ENCODE data around the gene B3GNT7. TPM values are rescaled to one million over a fixed set of nuclear protein-coding genes. Genes with fewer than 3 reads are reported as not detected.

Gene B3GNT7
- polyA plus RNA-seq, 6 donors from 2014 or later = 0.35 to 2.3 (median 1.2) TPM

GRCh38 chr2:231450548-231450989 is 55.1 kb downstream of the B3GNT7 start:
- Mint-ChIP-seq H3K36me3 (peaks cover 6% of the 10 kb centered on the region in 2 donors), H3K4me3 (no peak overlapping the region), H3K27me3 (no peaks in the 10 kb centered on the region), H3K4me1 (peaks cover 9 to 14% (median 13%) of the 10 kb centered on the region in 3 donors), H3K27ac (peak overlapping the region in 3 of 6 donors; percentile 37 to 80 (median 74)), H3K9me3 (no peaks in the 10 kb centered on the region)
- ATAC-seq (ENCODE audit: low read depth in 2 of 2) (no peak), DNase-seq (no peak)

Other genes starting within 250 kb of the B3GNT7 start
- gene ARMC9, start 197.1 kb upstream of the B3GNT7 start, polyA plus RNA-seq (ENCODE audit: low read depth in 6 of 6) = under 1 TPM in 5 of 6 donors, not detected in 1; 0.29 to 0.71 (median 0.64) TPM
- gene NCL, start 68.8 kb downstream of the B3GNT7 start, polyA plus RNA-seq (ENCODE audit: low read depth in 6 of 6) = 100 to 1,000 TPM; 176 to 589 (median 428) TPM
- gene NMUR1, start 134.7 kb downstream of the B3GNT7 start, polyA plus RNA-seq (ENCODE audit: low read depth in 6 of 6) = under 1 TPM in 1 of 6 donors, not detected in 5; 0.19 TPM
- not detected for gene TEX44, start 197.2 kb downstream of the B3GNT7 start, polyA plus RNA-seq (ENCODE audit: low read depth in 6 of 6)

Measured in naive B cell (primary cell).